Stimulated activated naive B cell treated with anti-CD40 and anti-IgM and Interleukin-4, amounts not matched to agents 10 μg/mL and 1 μg/mL and 100 μg/mL, for 72 hours (primary cell): Measurements from ENCODE around the gene NRIP3.

Experiments used
- ATAC-seq, 2 donors: fragments of 150-1000 bp; cut with Tn5 transposase; replicated peaks; 2 replicates each; pipeline ENCODE4 v1.10.0; 2021; ENCODE audit warnings: moderate library complexity in 1 of 2
- DNase-seq: peaks from one replicate; pipeline ENCODE4 v3.0.0; 2021
- H3K27ac Mint-ChIP-seq: one replicate; pipeline ENCODE4 v1.8.0; 2022; ENCODE audit warnings: mild to moderate bottlenecking, mixed read lengths
- H3K27me3 Mint-ChIP-seq, 2 donors: one replicate each; pipeline ENCODE4 v1.8.0; 2022; ENCODE audit warnings: mixed read lengths in 2 of 2
- H3K36me3 Mint-ChIP-seq, 2 donors: one replicate each; pipeline ENCODE4 v1.8.0; 2022; ENCODE audit warnings: mixed read lengths in 2 of 2, mild to moderate bottlenecking in 1 of 2
- H3K4me1 Mint-ChIP-seq, 2 donors: one replicate each; pipeline ENCODE4 v1.8.0; 2022; ENCODE audit warnings: mixed read lengths in 2 of 2, mild to moderate bottlenecking in 1 of 2
- H3K4me3 Mint-ChIP-seq, 2 donors: one replicate each; pipeline ENCODE4 v1.8.0; 2022; ENCODE audit warnings: mild to moderate bottlenecking in 2 of 2, mixed read lengths in 2 of 2, moderate library complexity in 1 of 2
- H3K9me3 Mint-ChIP-seq, 2 donors: one replicate each; pipeline ENCODE4 v1.8.0; 2022; ENCODE audit warnings: mixed read lengths in 2 of 2, mild to moderate bottlenecking in 1 of 2

NRIP3 gene

DNA sequence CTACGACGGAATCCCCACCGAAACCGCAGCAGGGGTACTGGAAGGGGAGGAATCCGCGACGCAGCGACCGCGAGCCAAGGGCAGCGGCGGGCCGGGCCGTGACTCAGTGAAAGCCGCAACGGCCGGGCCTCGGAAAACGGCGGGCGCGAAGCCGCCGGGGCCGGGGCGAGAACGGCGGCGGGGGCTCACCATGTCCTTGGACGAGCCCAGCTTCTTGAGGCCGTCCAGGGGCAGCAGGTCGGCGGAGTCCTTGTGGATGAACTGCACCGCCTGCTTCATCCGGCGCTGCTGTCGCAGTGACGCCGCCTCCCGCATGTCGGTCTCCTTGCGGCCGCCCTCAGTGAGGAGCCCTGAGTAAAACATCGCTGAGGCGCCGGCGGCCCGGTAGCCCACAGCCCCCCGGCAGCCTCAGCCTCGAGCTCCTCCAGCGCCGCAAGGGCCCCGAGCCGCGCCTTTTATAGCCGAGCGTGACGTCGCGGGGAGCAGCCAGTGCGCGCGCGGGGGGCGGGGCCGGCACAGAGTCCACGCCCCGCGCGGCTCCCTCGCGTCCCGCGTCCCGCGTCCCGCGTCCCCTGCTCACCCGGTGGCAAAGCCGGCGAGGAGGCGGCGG is at the start of gene NRIP3:
Gene NRIP3 (minus strand): TSS at position 429 of the 610 bp plus-strand sequence. CDS start 66 bp downstream, at position 363.
- peak within 1 kb of the TSS; percentile 77 to 82 for H3K4me3 Mint-ChIP-seq
- H3K27ac Mint-ChIP-seq: peak within 1 kb of the TSS; percentile 3
- ATAC-seq: peak; percentile 79 to 82
- peaks cover 7 to 12% of the 10 kb centered on the region in 2 donors for H3K4me1 Mint-ChIP-seq
- no peaks in the 10 kb centered on the region for H3K36me3 Mint-ChIP-seq
- DNase-seq: peak; percentile 32
- H3K9me3 Mint-ChIP-seq: no peaks in the 10 kb centered on the region
- H3K27me3 Mint-ChIP-seq: peaks cover 37 to 53% of the 10 kb centered on the region in 2 donors

DNA sequence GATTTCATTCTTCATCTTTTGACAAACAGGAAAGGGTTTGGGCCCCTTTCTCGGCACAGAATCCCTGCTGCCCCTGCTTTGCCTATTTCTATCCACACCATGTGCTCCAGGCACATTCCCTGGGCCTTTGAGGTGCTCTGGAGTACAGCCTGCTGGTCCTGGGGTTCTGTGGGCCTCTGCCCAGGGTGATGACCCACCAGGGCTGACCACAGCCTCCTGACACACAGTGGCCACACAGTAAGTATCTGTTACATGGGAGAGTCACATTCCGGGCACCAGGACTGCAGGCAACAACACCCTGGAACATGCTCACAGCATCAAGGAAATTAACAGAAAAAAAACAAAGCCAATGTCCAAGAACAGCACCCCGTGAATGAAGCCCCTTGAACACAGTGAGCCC is 48.5 kb upstream of the NRIP3 start:
- H3K27ac Mint-ChIP-seq: no peak overlapping the region
- DNase-seq: no peak
- peaks cover 0 to 3% of the 10 kb centered on the region in 2 donors for H3K27me3 Mint-ChIP-seq
- H3K36me3 Mint-ChIP-seq: no peaks in the 10 kb centered on the region
- ATAC-seq: no peak
- no peaks in the 10 kb centered on the region for H3K4me1 Mint-ChIP-seq
- no peaks in the 10 kb centered on the region for H3K9me3 Mint-ChIP-seq
- no peak overlapping the region for H3K4me3 Mint-ChIP-seq

DNA sequence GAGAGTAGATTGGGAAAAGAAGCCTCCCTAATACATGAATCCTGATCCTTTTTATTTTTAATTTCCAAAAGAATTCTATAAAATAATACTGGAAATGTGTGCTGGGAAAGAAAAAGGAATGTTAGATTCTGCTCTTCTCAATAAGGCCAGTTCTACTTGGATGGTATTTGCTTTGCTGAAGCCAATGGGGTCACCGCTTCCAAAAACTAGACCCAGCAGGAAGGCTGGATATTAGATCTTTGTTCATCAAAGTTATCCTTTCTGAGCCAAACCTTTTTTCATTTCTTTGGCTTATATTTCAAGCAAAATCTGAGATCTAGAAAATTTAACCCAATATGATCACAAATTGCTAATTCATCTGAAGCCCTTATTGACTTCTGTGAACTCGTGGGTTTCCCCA is 46.2 kb upstream of the NRIP3 start:
- no peak for ATAC-seq
- no peaks in the 10 kb centered on the region for H3K9me3 Mint-ChIP-seq
- no peak overlapping the region for H3K27ac Mint-ChIP-seq
- no peak for DNase-seq
- H3K4me1 Mint-ChIP-seq: no peaks in the 10 kb centered on the region
- H3K36me3 Mint-ChIP-seq: no peaks in the 10 kb centered on the region
- H3K27me3 Mint-ChIP-seq: peaks cover 0 to 3% of the 10 kb centered on the region in 2 donors
- no peak overlapping the region for H3K4me3 Mint-ChIP-seq

DNA sequence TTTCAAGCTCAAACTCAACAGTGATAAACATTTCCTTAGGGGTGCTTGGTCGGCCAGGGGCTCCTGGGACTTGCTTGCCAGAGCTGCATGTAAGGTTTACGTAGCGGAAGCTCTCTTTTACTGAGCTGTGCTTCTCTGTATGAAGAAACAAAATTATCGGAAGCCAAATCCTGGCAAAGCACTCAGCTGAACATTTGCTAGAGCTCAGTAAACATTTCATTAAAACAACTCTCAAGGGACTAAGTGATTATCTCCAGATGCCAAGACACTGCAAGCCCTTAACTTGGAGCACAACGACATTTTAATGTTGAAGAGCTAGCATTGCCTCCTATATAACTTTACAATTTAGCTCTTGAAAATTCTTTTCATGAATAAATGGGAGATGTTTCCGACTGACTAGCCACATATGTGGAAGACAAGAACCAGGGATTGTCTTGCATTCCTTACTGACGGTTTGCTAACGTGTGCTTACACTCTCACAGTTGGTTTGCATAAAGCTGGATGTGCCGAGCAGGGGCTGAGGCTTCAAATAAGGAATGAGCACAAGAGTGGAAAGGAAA is 44.2 kb upstream of the NRIP3 start:
- DNase-seq: no peak
- Mint-ChIP-seq H3K36me3 (no peaks in the 10 kb centered on the region), H3K4me1 (no peaks in the 10 kb centered on the region), H3K4me3 (no peak overlapping the region), H3K9me3 (no peaks in the 10 kb centered on the region), H3K27ac (no peak overlapping the region), H3K27me3 (no peaks in the 10 kb centered on the region)
- no peak for ATAC-seq

DNA sequence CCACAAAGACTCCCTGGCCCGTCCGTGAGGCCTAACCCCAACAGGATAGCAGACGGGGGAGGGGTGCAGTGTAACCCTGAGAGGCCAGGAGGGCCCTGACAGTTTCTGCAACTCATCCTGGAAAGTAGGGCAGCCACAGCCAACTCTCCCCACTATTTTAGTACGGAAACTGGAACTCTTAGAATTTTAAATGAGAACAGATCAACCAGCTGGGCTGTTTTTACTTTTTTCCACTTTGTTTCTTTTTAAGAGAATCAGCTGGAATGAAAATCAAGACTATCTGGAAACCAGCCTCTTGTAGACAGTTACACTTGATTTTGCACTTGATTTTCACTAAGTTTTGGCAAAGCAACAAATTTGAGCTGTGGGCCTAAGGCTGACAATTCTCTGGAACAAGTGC is 42.7 kb upstream of the NRIP3 start:
- ATAC-seq: no peak
- no peaks in the 10 kb centered on the region for H3K27me3 Mint-ChIP-seq
- no peaks in the 10 kb centered on the region for H3K4me1 Mint-ChIP-seq
- no peaks in the 10 kb centered on the region for H3K36me3 Mint-ChIP-seq
- DNase-seq: no peak
- H3K27ac Mint-ChIP-seq: no peak overlapping the region
- no peaks in the 10 kb centered on the region for H3K9me3 Mint-ChIP-seq
- H3K4me3 Mint-ChIP-seq: no peak overlapping the region

DNA sequence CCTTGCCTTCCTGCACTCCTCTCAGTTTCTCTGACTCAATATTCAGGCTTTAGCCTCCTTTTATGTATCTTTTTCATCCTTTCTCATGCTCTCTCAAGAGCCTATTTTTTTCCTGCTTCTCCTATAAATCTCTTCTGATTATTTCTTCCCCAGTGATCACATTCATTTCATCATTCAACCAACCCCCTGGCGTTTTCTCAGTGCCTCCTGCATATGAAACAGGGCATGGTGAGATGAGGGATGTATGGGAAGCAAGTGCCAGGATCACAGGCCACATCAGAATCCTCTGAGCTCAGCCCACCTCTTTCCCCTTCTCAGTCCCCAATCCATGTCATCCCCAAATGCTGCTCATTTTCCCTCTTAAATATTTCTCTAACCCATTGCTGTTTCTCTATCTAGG is 38.7 kb upstream of the NRIP3 start:
- H3K9me3 Mint-ChIP-seq: no peaks in the 10 kb centered on the region
- H3K4me1 Mint-ChIP-seq: peaks cover 2 to 7% of the 10 kb centered on the region in 2 donors
- H3K36me3 Mint-ChIP-seq: no peaks in the 10 kb centered on the region
- no peak overlapping the region for H3K4me3 Mint-ChIP-seq
- H3K27ac Mint-ChIP-seq: no peak overlapping the region
- DNase-seq (no peak), ATAC-seq (no peak)
- peaks cover 0 to 8% of the 10 kb centered on the region in 2 donors for H3K27me3 Mint-ChIP-seq

DNA sequence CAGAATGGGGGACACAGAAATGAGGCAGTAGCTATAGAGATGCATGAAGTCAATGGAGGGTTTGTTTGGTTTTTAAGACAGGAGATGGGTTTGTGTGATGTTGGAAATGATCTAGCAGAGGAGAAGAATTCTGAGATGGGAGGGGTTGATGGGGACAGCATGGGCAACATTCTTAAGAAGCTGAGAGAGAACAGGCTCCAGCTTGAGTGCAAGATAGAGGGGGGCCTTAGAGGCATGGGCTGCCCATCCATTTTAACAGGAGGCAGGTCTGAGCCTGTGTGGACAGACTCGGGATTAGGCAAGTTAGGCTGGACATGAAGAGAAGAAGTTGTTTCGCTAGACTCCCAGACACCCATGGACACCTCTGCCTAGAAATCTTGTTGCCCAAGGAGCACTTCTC is 37.9 kb upstream of the NRIP3 start:
- no peaks in the 10 kb centered on the region for H3K9me3 Mint-ChIP-seq
- no peak overlapping the region for H3K27ac Mint-ChIP-seq
- peaks cover 2 to 9% of the 10 kb centered on the region in 2 donors for H3K4me1 Mint-ChIP-seq
- ATAC-seq (no peak), DNase-seq (no peak)
- H3K4me3 Mint-ChIP-seq: no peak overlapping the region
- H3K36me3 Mint-ChIP-seq: no peaks in the 10 kb centered on the region
- peaks cover 0 to 8% of the 10 kb centered on the region in 2 donors for H3K27me3 Mint-ChIP-seq

DNA sequence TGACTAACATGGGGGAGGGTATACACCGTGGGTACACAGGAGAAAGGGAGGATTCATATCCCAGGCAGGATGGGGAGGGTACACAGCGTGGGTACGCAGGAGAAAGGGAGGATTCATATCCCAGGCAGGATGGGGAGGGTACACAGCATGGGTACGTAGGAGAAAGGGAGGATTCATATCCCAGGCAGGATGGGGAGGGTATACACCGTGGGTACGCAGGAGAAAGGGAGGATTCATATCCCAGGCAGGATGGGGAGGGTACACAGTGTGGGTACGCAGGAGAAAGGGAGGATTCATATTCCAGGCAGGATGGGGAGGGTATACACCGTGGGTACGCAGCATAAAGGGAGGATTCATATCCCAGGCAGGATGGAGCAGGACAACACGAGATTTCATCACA is 36.6 kb upstream of the NRIP3 start:
- peaks cover 2 to 9% of the 10 kb centered on the region in 2 donors for H3K4me1 Mint-ChIP-seq
- no peak overlapping the region for H3K4me3 Mint-ChIP-seq
- no peaks in the 10 kb centered on the region for H3K36me3 Mint-ChIP-seq
- no peak overlapping the region for H3K27ac Mint-ChIP-seq
- H3K9me3 Mint-ChIP-seq: no peaks in the 10 kb centered on the region
- no peak for ATAC-seq
- H3K27me3 Mint-ChIP-seq: peaks cover 0 to 8% of the 10 kb centered on the region in 2 donors
- DNase-seq: no peak

DNA sequence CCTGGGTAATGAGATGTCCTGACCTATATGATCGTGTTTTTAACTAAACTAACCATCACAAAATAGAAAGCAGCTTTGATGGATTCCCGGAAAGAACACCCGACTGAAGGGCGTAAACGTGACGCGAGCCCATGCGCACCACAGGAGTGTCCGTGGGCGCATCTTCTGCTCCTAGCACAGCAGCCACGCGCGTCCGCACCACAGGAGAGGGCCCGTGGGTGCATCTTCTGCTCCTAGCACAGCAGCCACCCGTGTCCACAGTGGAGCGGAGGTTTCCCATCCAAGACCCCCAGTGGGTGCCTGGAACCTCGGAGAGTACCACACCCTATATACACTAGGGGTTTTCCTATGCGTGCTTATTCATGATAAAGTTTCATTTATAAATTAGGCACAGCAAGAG is 36.1 kb upstream of the NRIP3 start:
- Mint-ChIP-seq H3K27ac (no peak overlapping the region), H3K4me1 (peaks cover 2 to 9% of the 10 kb centered on the region in 2 donors), H3K9me3 (no peaks in the 10 kb centered on the region), H3K4me3 (no peak overlapping the region), H3K36me3 (no peaks in the 10 kb centered on the region), H3K27me3 (peaks cover 0 to 8% of the 10 kb centered on the region in 2 donors)
- DNase-seq: no peak
- ATAC-seq: no peak

DNA sequence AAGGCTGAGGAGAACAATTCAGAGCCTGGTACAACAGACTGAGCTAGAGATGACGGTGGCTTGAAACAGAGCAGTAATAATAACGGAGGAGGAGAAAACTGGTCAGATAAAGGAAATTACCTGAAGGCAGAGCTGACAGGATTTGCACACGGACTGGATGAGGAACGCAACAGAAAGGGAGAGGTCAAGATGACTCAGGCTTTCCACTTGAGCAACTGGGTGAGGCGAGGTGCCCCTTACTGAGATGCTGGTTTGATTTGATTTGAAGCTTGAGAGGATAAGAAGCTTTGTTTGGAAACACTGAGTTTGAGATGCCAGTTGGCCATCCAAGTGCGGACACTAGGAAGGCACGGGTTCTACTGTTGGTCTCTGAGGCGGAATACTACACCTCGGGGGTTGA is 35.4 kb upstream of the NRIP3 start:
- H3K9me3 Mint-ChIP-seq: no peaks in the 10 kb centered on the region
- peak in 1 of 2 donors; percentile 56 for ATAC-seq
- H3K27me3 Mint-ChIP-seq: peaks cover 0 to 10% of the 10 kb centered on the region in 2 donors
- H3K4me3 Mint-ChIP-seq: no peak overlapping the region
- H3K36me3 Mint-ChIP-seq: no peaks in the 10 kb centered on the region
- peaks cover 2 to 9% of the 10 kb centered on the region in 2 donors for H3K4me1 Mint-ChIP-seq
- no peak overlapping the region for H3K27ac Mint-ChIP-seq
- no peak for DNase-seq

DNA sequence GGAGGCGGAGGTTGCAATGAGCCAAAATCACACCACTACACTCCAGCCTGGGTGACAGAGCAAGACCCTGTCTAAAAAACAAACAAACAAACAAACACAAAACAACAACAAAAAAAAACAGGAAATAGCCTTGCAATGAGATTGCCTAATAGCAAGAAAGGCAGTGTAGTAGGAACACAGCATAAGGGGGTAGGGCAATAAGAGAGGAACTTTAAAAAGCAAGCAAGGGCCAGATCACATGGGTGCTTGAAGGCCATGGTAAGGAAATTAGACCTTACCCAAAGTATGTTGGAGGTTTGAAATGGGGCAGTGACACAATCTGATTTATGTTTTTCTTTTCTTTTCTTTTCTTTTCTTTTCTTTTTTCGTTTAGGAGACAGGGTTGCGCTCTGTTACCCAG is 34.7 kb upstream of the NRIP3 start:
- H3K27ac Mint-ChIP-seq: no peak overlapping the region
- DNase-seq (no peak), ATAC-seq (no peak)
- peaks cover 2 to 9% of the 10 kb centered on the region in 2 donors for H3K4me1 Mint-ChIP-seq
- no peak overlapping the region for H3K4me3 Mint-ChIP-seq
- H3K36me3 Mint-ChIP-seq: no peaks in the 10 kb centered on the region
- H3K27me3 Mint-ChIP-seq: peaks cover 0 to 13% of the 10 kb centered on the region in 2 donors
- H3K9me3 Mint-ChIP-seq: no peaks in the 10 kb centered on the region

DNA sequence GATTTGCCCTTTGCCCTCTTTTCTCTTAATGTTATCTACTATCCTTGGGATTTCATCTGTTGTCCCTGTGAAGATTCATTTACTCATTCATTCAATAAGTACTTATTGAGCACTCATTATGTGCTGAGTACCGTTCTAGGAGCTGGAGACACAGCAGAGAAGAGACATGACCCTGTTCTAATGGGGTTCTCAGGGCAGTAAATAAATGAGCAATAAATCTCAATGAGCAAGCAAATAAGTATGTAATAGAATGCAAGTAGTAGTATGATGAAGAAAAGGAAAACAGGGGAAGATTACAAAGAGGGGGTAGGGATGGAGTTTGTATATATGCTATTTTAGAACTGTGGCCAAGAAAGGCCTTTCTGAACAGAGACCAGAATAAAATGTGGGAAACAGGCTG is 34.2 kb upstream of the NRIP3 start:
- Mint-ChIP-seq H3K36me3 (no peaks in the 10 kb centered on the region), H3K9me3 (no peaks in the 10 kb centered on the region), H3K4me3 (no peak overlapping the region), H3K27me3 (peaks cover 0 to 13% of the 10 kb centered on the region in 2 donors), H3K27ac (no peak overlapping the region), H3K4me1 (peaks cover 2 to 9% of the 10 kb centered on the region in 2 donors)
- no peak for ATAC-seq
- no peak for DNase-seq

DNA sequence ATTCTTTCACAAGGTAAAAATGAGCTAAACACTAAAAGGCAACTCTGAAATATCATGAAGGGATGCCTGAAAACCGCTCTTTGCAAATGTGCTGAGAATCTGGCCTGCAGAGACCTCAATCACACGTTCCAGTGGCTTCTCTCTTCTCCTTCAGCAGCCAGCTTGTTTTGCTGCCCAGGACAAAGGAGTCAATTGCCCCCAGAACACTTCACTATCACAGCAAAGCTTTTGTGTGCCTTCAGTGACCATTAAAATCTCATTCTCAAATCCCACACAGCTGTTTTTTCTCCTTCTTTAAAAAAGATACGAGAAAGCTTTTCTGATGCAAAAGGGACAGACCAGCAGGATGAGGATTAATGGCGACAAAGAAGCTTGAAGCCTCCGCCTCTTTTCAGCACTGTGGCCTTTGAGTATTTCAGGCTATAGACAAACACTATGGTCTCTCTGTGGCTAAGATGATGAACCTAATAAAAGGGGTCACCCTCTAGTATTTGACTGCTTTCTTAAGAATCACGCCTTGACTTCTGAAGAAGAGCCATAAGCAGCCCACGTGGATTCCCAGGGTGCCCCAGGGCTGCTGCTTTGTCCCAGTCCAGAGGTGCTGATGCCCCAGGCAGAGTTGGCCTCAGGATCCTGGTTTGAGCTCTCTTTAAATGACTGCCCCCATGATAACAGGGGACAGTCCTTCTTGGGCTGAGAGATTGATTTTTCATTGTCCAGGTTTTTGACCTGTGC is 33.4 kb upstream of the NRIP3 start:
- Mint-ChIP-seq H3K4me1 (peaks cover 2 to 9% of the 10 kb centered on the region in 2 donors), H3K4me3 (no peak overlapping the region), H3K36me3 (no peaks in the 10 kb centered on the region), H3K9me3 (no peaks in the 10 kb centered on the region), H3K27me3 (peaks cover 0 to 13% of the 10 kb centered on the region in 2 donors), H3K27ac (no peak overlapping the region)
- ATAC-seq: no peak
- DNase-seq: no peak

DNA sequence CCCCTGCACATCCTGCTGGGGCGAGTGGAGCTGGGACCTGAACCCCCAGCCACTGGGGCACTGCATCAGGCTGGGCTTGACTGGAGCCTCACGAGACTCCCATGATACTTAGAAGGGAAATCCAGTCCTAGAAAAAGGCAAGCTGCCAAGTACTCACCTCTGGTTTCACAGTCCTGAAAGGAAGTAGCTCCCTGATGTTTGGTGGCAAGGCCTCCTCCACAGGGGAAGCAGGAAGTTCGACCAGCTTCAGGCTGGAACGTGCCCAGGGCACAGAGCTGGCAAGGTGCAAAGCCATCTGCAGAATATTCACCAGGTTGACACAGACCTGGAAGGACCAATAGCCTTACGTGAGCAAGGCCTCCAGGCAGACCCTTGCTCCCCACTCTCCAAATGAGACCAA is 26.8 kb upstream of the NRIP3 start:
- Mint-ChIP-seq H3K27me3 (peaks cover 0 to 9% of the 10 kb centered on the region in 2 donors), H3K36me3 (no peaks in the 10 kb centered on the region), H3K27ac (no peak overlapping the region), H3K9me3 (no peaks in the 10 kb centered on the region), H3K4me3 (no peak overlapping the region), H3K4me1 (no peaks in the 10 kb centered on the region)
- ATAC-seq (no peak), DNase-seq (no peak)

DNA sequence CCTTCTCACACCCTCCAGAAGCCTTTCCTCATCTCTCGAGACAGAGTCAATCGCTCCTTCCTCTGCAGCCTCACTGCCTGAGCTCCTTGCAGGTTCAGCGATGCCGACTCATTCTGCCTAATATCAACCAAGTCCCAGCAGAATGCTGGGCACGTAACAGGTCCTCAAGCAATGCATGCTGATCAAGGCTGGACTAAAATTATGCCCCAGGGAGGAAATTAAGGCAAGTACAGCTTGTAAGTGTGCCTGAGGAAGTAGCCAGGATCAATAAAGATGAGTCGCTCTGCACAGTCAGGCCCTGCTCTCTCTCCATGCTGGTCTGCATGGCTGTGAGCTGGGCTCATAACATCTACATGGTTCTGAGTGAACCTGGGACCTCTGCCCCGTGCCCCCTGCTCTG is 25.6 kb upstream of the NRIP3 start:
- Mint-ChIP-seq H3K4me3 (no peak overlapping the region), H3K9me3 (no peaks in the 10 kb centered on the region), H3K27ac (no peak overlapping the region), H3K36me3 (no peaks in the 10 kb centered on the region), H3K4me1 (no peaks in the 10 kb centered on the region), H3K27me3 (peaks cover 0 to 12% of the 10 kb centered on the region in 2 donors)
- no peak for DNase-seq
- ATAC-seq: no peak
